Mesenchymal stem cell (in vitro differentiated cells and primary cell): ENCODE results near the gene TSHZ1.

Experiments
- DNase-seq: peaks from one replicate; pipeline ENCODE4 v3.0.0-alpha.2; 2013
- H2AFZ ChIP-seq: one replicate; pipeline ENCODE4 v1.6.1; 2013; ENCODE audit warnings: low read depth, mild to moderate bottlenecking, control low read depth, inconsistent platforms, low read length, moderate library complexity
- H2AK5ac ChIP-seq: 2 replicates; pipeline ENCODE4 v1.6.1; 2013; ENCODE audit warnings: low read length, moderate library complexity, mild to moderate bottlenecking, inconsistent platforms; ENCODE audit not compliant: severe bottlenecking
- H2BK120ac ChIP-seq: one replicate; pipeline ENCODE4 v1.6.1; 2013; ENCODE audit warnings: low read depth, mild to moderate bottlenecking, inconsistent platforms, low read length, moderate library complexity
- H2BK12ac ChIP-seq, 2 experiments: one replicate each; pipeline ENCODE4 v1.6.1; 2013; ENCODE audit warnings: inconsistent platforms in 2 of 2, low read length in 2 of 2, mild to moderate bottlenecking in 2 of 2, moderate library complexity in 2 of 2, control low read depth in 1 of 2
- H2BK15ac ChIP-seq: one replicate; pipeline ENCODE4 v1.6.1; 2013; ENCODE audit warnings: mild to moderate bottlenecking, low read depth, inconsistent platforms; ENCODE audit not compliant: poor library complexity, severe bottlenecking
- H2BK5ac ChIP-seq: 2 replicates; pipeline ENCODE4 v1.6.1; 2013; ENCODE audit warnings: low read depth, mild to moderate bottlenecking, low read length, control low read depth, inconsistent platforms; ENCODE audit not compliant: poor library complexity, severe bottlenecking
- H3K14ac ChIP-seq, 2 experiments: one replicate each; pipeline ENCODE4 v1.6.1; 2013; ENCODE audit warnings: inconsistent platforms in 2 of 2, low read length in 2 of 2, control low read depth in 1 of 2, mild to moderate bottlenecking in 1 of 2, moderate library complexity in 1 of 2
- H3K18ac ChIP-seq, 2 experiments: one replicate each; pipeline ENCODE4 v1.6.1; 2013; ENCODE audit warnings: inconsistent platforms in 2 of 2, low read length in 2 of 2, control low read depth in 1 of 2, low read depth in 1 of 2, mild to moderate bottlenecking in 1 of 2
- H3K23ac ChIP-seq, 2 experiments: one replicate each; pipeline ENCODE4 v1.6.1; 2013; ENCODE audit warnings: inconsistent platforms in 2 of 2, low read length in 2 of 2, mild to moderate bottlenecking in 2 of 2, moderate library complexity in 2 of 2, control low read depth in 1 of 2
- H3K27ac ChIP-seq: 2 replicates; pipeline ENCODE4 v1.5.1; 2013; ENCODE audit warnings: mild to moderate bottlenecking, moderate library complexity, low read length, control low read depth, inconsistent platforms; ENCODE audit not compliant: poor library complexity, severe bottlenecking
- H3K27me3 ChIP-seq, 2 experiments: 2 replicates each; pipeline versions ENCODE4 v1.6.1 to v1.7.0; 2013; ENCODE audit warnings: low read length in 2 of 2, mild to moderate bottlenecking in 2 of 2, moderate library complexity in 2 of 2, control low read depth in 1 of 2, inconsistent platforms in 1 of 2; ENCODE audit not compliant: control insufficient read depth in 1 of 2, insufficient read depth in 1 of 2
- H3K36me3 ChIP-seq, 2 experiments: 2 replicates each; pipeline versions ENCODE4 v1.6.1 to v1.7.0; 2013; ENCODE audit warnings: low read length in 2 of 2, control low read depth in 1 of 2, inconsistent platforms in 1 of 2, low read depth in 1 of 2, mild to moderate bottlenecking in 1 of 2; ENCODE audit not compliant: insufficient read depth in 2 of 2, control insufficient read depth in 1 of 2
- H3K4ac ChIP-seq, 2 experiments: one replicate each; pipeline ENCODE4 v1.6.1; 2013; ENCODE audit warnings: inconsistent platforms in 2 of 2, low read length in 2 of 2, mild to moderate bottlenecking in 2 of 2, moderate library complexity in 2 of 2, control low read depth in 1 of 2, low read depth in 1 of 2
- H3K4me1 ChIP-seq: 2 replicates; pipeline ENCODE4 v1.6.1; 2013; ENCODE audit warnings: low read depth, low read length, control low read depth; ENCODE audit not compliant: control insufficient read depth, insufficient read depth
- H3K4me2 ChIP-seq: 2 replicates; pipeline ENCODE4 v1.6.1; 2013; ENCODE audit warnings: low read length, mild to moderate bottlenecking, inconsistent platforms; ENCODE audit not compliant: poor library complexity, severe bottlenecking
- H3K4me3 ChIP-seq, 2 experiments: 2 replicates each; pipeline versions ENCODE4 v1.5.1 to v1.7.0; 2013; ENCODE audit warnings: low read length in 2 of 2, mild to moderate bottlenecking in 2 of 2, control low read depth in 1 of 2, low read depth in 1 of 2; ENCODE audit not compliant: insufficient read depth in 1 of 2
- H3K79me1 ChIP-seq: replicated peaks from 2 replicates; pipeline ENCODE4 v1.6.1; 2013; ENCODE audit warnings: mild to moderate bottlenecking, control low read depth, low read length, inconsistent platforms; ENCODE audit not compliant: poor library complexity, severe bottlenecking
- H3K9ac ChIP-seq: 2 replicates; pipeline ENCODE4 v1.7.0; 2013; ENCODE audit warnings: mild to moderate bottlenecking, low read length, moderate library complexity
- H3K9me3 ChIP-seq: 2 replicates; pipeline ENCODE4 v1.7.0; 2013; ENCODE audit warnings: mild to moderate bottlenecking, low read length; ENCODE audit not compliant: control insufficient read depth
- H4K8ac ChIP-seq: one replicate; pipeline ENCODE4 v1.6.1; 2013; ENCODE audit warnings: inconsistent platforms, mild to moderate bottlenecking, low read length, moderate library complexity
- H4K91ac ChIP-seq: one replicate; pipeline ENCODE4 v1.6.1; 2013; ENCODE audit warnings: mild to moderate bottlenecking, low read length, inconsistent platforms
- whole genome bisulfite sequencing: methylation state at CpG from one replicate; pipeline ENCODE4 v1.1.7; 2013; ENCODE audit warnings: mixed read lengths; 5-methylcytosine and 5-hydroxymethylcytosine counted together

The TSHZ1 gene

DNA sequence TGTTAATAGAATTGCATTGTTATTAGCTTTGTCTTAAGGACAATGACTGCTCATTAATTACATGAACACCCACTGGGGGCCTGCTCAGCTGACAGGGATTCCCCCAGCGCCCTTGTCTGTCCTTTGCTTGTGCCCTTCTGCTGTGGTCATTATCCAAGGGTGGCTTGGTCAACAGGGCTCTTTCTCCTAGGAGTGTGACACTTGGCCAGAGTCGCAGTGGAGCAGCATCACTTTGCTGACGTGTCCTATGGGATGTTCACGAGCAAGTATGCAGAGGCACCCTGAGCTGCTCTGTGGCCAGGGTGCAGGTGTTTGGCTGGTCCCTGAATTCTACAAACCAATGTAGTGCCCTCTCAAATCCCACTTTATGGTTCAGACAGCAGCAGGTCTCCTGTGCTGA lies 47.6 kb upstream of the TSHZ1 start:
- Histone ChIP-seq H3K4me1 (no peaks in the 10 kb centered on the region), H2BK5ac (no peak overlapping the region), H2BK12ac (no peak overlapping the region), H2BK15ac (no peak overlapping the region), H3K18ac (no peak overlapping the region), H3K9ac (no peak overlapping the region), H3K23ac (no peak overlapping the region), H4K91ac (no peak overlapping the region), H4K8ac (no peak overlapping the region), H2AK5ac (no peak overlapping the region), H3K27me3 (peaks cover 4 to 19% of the 10 kb centered on the region in 2 experiments), H3K4me3 (no peak overlapping the region), H2BK120ac (no peak overlapping the region), H3K4me2 (no peak overlapping the region), H3K14ac (no peak overlapping the region), H3K27ac (no peak overlapping the region), H3K9me3 (no peaks in the 10 kb centered on the region), H2AFZ (no peak overlapping the region), H3K79me1 (no peaks in the 10 kb centered on the region), H3K4ac (no peak overlapping the region), H3K36me3 (no peaks in the 10 kb centered on the region)
- DNase-seq: no peak
- 85% methylated on average over 4 of the region's 4 CpGs for WGBS

DNA sequence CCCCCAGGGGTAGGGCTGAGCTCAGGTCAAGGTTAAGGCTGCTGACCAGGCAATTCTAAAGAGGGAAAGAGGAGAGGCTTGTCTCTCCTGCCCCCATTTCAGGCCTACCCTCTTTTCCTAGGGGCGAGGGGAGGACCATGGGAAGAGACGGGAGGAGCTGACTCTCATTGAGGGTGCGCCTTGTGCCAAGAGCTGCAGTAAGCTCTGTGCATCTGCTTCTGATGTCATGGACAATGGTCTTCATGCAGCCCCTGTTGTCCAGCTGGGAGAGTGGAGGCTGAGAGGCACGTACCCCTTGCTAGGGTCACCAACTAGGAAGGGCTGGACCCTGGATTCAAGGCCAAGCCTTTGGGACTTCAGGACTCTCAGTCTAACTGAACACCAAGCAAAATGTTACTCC lies 46.9 kb upstream of the TSHZ1 start:
- WGBS: 96% methylated on average over 4 of the region's 4 CpGs
- no peak overlapping the region for H3K4ac ChIP-seq
- H3K4me2 ChIP-seq: no peak overlapping the region
- no peak for DNase-seq
- no peak overlapping the region for H4K91ac ChIP-seq
- no peaks in the 10 kb centered on the region for H3K9me3 ChIP-seq
- H3K23ac ChIP-seq: no peak overlapping the region
- no peaks in the 10 kb centered on the region for H3K79me1 ChIP-seq
- H3K27me3 ChIP-seq: peaks cover 4 to 18% of the 10 kb centered on the region in 2 experiments
- H3K27ac ChIP-seq: no peak overlapping the region
- no peak overlapping the region for H3K18ac ChIP-seq
- H2BK120ac ChIP-seq: no peak overlapping the region
- H2BK15ac ChIP-seq: no peak overlapping the region
- no peak overlapping the region for H2AK5ac ChIP-seq
- H3K9ac ChIP-seq: no peak overlapping the region
- H2BK5ac ChIP-seq: no peak overlapping the region
- no peaks in the 10 kb centered on the region for H3K4me1 ChIP-seq
- no peak overlapping the region for H2AFZ ChIP-seq
- H3K4me3 ChIP-seq: no peak overlapping the region
- H4K8ac ChIP-seq: no peak overlapping the region
- H2BK12ac ChIP-seq: no peak overlapping the region
- no peak overlapping the region for H3K14ac ChIP-seq
- H3K36me3 ChIP-seq: no peaks in the 10 kb centered on the region

DNA sequence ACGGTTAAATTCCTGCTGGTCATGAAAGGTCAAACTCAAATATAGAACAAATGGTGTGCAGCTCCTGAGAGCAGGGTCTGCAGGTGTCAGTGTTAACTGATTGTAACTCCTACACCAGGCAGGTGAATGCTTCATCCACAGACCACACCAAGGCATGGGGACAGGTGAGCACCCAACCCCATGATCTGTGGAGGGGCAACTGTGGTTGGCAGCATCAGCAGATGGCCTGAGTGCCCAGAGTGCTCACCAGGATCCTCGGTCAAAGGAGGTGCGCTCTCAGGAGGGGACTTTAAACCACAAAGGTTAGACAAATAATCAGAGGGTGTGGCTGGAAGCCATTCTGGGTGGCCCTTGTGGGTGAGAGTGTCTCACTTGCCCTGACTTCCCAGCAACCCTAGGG lies 46.1 kb upstream of the TSHZ1 start:
- no peak overlapping the region for H2AFZ ChIP-seq
- H3K4me1 ChIP-seq: no peaks in the 10 kb centered on the region
- no peak overlapping the region for H2BK120ac ChIP-seq
- H3K9me3 ChIP-seq: no peaks in the 10 kb centered on the region
- no peak overlapping the region for H2BK5ac ChIP-seq
- 98% methylated on average over 3 of the region's 3 CpGs for WGBS
- no peak overlapping the region for H3K18ac ChIP-seq
- no peak overlapping the region for H4K8ac ChIP-seq
- no peak for DNase-seq
- H3K36me3 ChIP-seq: no peaks in the 10 kb centered on the region
- no peak overlapping the region for H3K4me3 ChIP-seq
- no peak overlapping the region for H3K4ac ChIP-seq
- H3K9ac ChIP-seq: no peak overlapping the region
- no peak overlapping the region for H3K4me2 ChIP-seq
- no peak overlapping the region for H2AK5ac ChIP-seq
- no peak overlapping the region for H2BK15ac ChIP-seq
- no peak overlapping the region for H2BK12ac ChIP-seq
- H4K91ac ChIP-seq: no peak overlapping the region
- no peak overlapping the region for H3K14ac ChIP-seq
- no peak overlapping the region for H3K23ac ChIP-seq
- H3K79me1 ChIP-seq: no peaks in the 10 kb centered on the region
- peaks cover 6 to 12% of the 10 kb centered on the region in 2 experiments for H3K27me3 ChIP-seq
- no peak overlapping the region for H3K27ac ChIP-seq

DNA sequence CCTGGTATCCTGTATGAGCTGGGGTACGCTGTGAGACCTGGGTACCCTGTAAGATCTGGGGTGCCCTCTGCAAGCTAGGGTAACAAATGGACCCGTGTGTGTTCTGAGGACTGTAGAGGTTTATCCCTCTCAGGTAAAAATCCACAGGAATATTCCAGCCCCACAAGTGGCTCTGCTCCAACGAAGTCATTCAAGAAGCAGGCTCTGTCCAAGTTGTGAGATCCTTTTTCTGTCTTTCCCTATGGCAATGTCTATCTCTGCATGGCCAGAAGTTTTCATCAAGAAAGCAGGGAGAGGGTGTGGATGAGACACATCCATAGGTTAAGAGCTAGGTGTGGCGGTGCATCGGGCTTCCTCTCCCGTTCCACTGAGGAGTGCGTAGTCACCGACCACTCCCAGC lies 44.7 kb upstream of the TSHZ1 start:
- Histone ChIP-seq H2BK5ac (no peak overlapping the region), H3K4me2 (no peak overlapping the region), H2BK12ac (no peak overlapping the region), H3K23ac (no peak overlapping the region), H3K14ac (no peak overlapping the region), H3K4me1 (no peaks in the 10 kb centered on the region), H2BK15ac (no peak overlapping the region), H2BK120ac (no peak overlapping the region), H3K4ac (no peak overlapping the region), H3K79me1 (no peaks in the 10 kb centered on the region), H3K27me3 (peaks cover 6 to 9% of the 10 kb centered on the region in 2 experiments), H2AFZ (no peak overlapping the region), H3K9ac (no peak overlapping the region), H2AK5ac (no peak overlapping the region), H3K27ac (no peak overlapping the region), H4K8ac (no peak overlapping the region), H4K91ac (no peak overlapping the region), H3K9me3 (no peaks in the 10 kb centered on the region), H3K18ac (no peak overlapping the region), H3K4me3 (no peak overlapping the region), H3K36me3 (no peaks in the 10 kb centered on the region)
- 78% methylated on average over 6 of the region's 8 CpGs for WGBS
- no peak for DNase-seq
